ENCODE data around the gene TMTC2.

GRCh38 chr12:82817368-82817767 lies 130.7 kb downstream of the TMTC2 start:
- no peak for TF ChIP-seq POLR2AphosphoS5 (IDR thresholded peaks at IDR 0.05)
- no peak for TF ChIP-seq SMC3 (conservative IDR thresholded peaks at IDR 0.05; ENCODE audit: poor library complexity)
- no peak for TF ChIP-seq RAD21 (conservative IDR thresholded peaks at IDR 0.05)
- TF ChIP-seq EZH2 (IDR thresholded peaks at IDR 0.05; ENCODE audit: borderline replicate concordance, insufficient read depth, low read length, poor library complexity, severe bottlenecking), result no peak
- no peak for TF ChIP-seq CTCF (IDR thresholded peaks at IDR 0.05; ENCODE audit: poor library complexity, severe bottlenecking)
